Spleen (tissue), 11 donors: Measurements from ENCODE around the gene WBP1L. TPM values are rescaled to one million over a fixed set of nuclear protein-coding genes. Genes with fewer than 3 reads are reported as not detected.
A peak's percentile ranks its signal among the peaks of the same experiment; 100 is the strongest.
"Not testable (repeated sequence)": the region's sequence is repeated elsewhere in the genome, so short reads cannot be mapped to it uniquely, and the experiment has no call there.

Experiments
- DNase-seq: peaks from one replicate; pipeline ENCODE4 v3.0.0-alpha.2; 2020
- H3K27ac ChIP-seq, 8 donors: fragments of 200-600 bp; sonication (generic) in 7 of 8; 1 replicate in 4 of 8; 2 replicates in 4 of 8; pipeline versions ENCODE4 v1.5.0 to v1.8.0; 2016 to 2021; ENCODE audit warnings: inconsistent platforms in 4 of 8, mild to moderate bottlenecking in 4 of 8, moderate library complexity in 1 of 8
- H3K27me3 ChIP-seq, 7 donors: fragments of 200-600 bp; sonication (generic) in 6 of 7; replicated peaks in 1 of 7; 1 replicate in 4 of 7; 2 replicates in 3 of 7; pipeline versions ENCODE4 v1.5.0 to v1.8.0; 2016 to 2021; ENCODE audit warnings: inconsistent platforms in 3 of 7, mild to moderate bottlenecking in 1 of 7
- H3K36me3 ChIP-seq, 6 donors: fragments of 200-600 bp; sonication (generic) in 5 of 6; 1 replicate in 4 of 6; 2 replicates in 2 of 6; pipeline versions ENCODE4 v1.5.0 to v1.8.0; 2016 to 2021; ENCODE audit warnings: inconsistent platforms in 2 of 6
- H3K4me1 ChIP-seq, 6 donors: fragments of 200-600 bp; sonication (generic) in 5 of 6; 1 replicate in 3 of 6; 2 replicates in 3 of 6; pipeline versions ENCODE4 v1.5.0 to v1.8.0; 2016 to 2021; ENCODE audit warnings: inconsistent platforms in 3 of 6
- H3K4me3 ChIP-seq, 8 donors: fragments of 200-600 bp; sonication (generic) in 7 of 8; 1 replicate in 4 of 8; 2 replicates in 4 of 8; pipeline versions ENCODE4 v1.5.0 to v1.8.0; 2016 to 2021; ENCODE audit warnings: inconsistent platforms in 4 of 8, mild to moderate bottlenecking in 4 of 8, moderate library complexity in 2 of 8
- H3K9me3 ChIP-seq, 8 donors: fragments of 200-600 bp; sonication (generic) in 7 of 8; 1 replicate in 4 of 8; 2 replicates in 4 of 8; pipeline versions ENCODE4 v1.5.0 to v1.8.0; 2016 to 2021; ENCODE audit warnings: inconsistent platforms in 4 of 8
- POLR2A ChIP-seq, 3 donors: fragments of 450-650 bp; IDR thresholded peaks; one replicate each; pipeline ENCODE4 v1.5.1; 2017; ENCODE audit warnings: antibody characterized with exemption in 3 of 3, mild to moderate bottlenecking in 1 of 3
- POLR2AphosphoS5 ChIP-seq, 3 donors: sonication (generic); formaldehyde crosslinking; IDR thresholded peaks; one replicate each; pipeline ENCODE4 v1.5.1; 2017; ENCODE audit warnings: antibody characterized with exemption in 3 of 3
- WGBS, 5 donors: extraction: QIAGEN DNeasy Blood & Tissue Kit in 3 of 5; methylation state at CpG; one replicate each; pipeline versions ENCODE4 v1.1.5 to v1.1.7; 2013 to 2018; 5-methylcytosine and 5-hydroxymethylcytosine counted together
- intact Hi-C: fragments of 100-400 bp; cut with DNase I; formaldehyde crosslinking; loops from one replicate; pipeline ENCODE4 v1.15.0; 2023; ENCODE audit warnings: low total_unique reads
- polyA plus RNA-seq, 3 donors: library from polyadenylated mRNA; stranded (reverse); fragments of 200-250 nt; gene quantifications; one replicate each; pipeline ENCODE4 v1.2.1, GENCODE V29; 2013
- total RNA-seq, 7 donors: library from RNA; depleted of rRNA in 3 of 7; stranded (reverse); fragments of >200 nt in 3 of 7; fragmentation: NEBNext Ultra II Directional in 4 of 7; extraction: Animal tissue kit (Norgen Biotek cat#: 25700) in 4 of 7; gene quantifications; one replicate each; pipeline versions ENCODE4 v1.1.0 to v1.2.1, GENCODE V29; 2016 to 2021
- TF ChIP-seq, protein P1 (sequence below), 11 experiments: fragments of 200-600 bp in 7 of 11; fragments of 450-650 bp in 4 of 11; sonication (generic) in 4 of 11; IDR thresholded peaks in 8 of 11; conservative IDR thresholded peaks in 3 of 11; 1 replicate in 7 of 11; 2 replicates in 4 of 11; pipeline versions ENCODE4 v1.4.0 to v1.8.0; 2016 to 2021; ENCODE audit warnings: antibody characterized with exemption in 11 of 11, inconsistent platforms in 4 of 11, mild to moderate bottlenecking in 1 of 11
- donor health status: healthy with polysubstance abuse.
- donor health status: DM: no; HTN: no; CAD: no; lungs with moderate emphysema.
- donor health status: DM: no; HTN: no; CAD: no.
- donor health status: Bipolar disorder and iron deficiency.
- donor health status: healthy.
- donor health status: DM: no; HTN: no; CAD: no.
- donor health status: DM: yes; HTN: yes; CAD: no.

Gene WBP1L
- total and polyA plus RNA-seq, 10 donors, result 15.9 to 149 (median 49.2) TPM

DNA sequence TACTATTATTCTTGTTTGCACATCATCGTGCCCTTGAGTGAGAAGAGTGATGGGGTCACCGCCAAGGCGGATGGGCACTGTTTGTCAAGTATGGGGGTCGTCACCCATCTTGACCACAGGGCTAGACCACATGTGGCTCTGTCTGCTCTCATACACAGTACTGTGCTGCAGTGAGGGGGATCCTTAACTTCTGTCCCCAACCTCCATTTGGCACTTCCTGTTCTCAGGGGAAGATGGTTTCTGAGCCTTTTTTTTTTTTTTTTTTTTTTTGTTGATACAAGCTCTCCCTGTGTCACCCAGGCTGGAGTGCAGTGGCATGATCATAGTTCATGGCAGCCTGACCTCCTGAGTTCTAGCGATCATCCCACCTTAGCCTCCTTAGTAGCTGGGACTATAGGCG, 13.6 kb downstream of the WBP1L start:
- Histone ChIP-seq H3K27ac (peak overlapping the region in 3 of 8 donors; percentile 8 to 38 (median 14)), H3K9me3 (peaks cover 0 to 5% (median 0%) of the 10 kb centered on the region in 8 donors), H3K4me1 (peaks cover 8 to 85% (median 34%) of the 10 kb centered on the region in 6 donors), H3K4me3 (no peak overlapping the region), H3K27me3 (no peaks in the 10 kb centered on the region), H3K36me3 (peaks cover 0 to 43% (median under 1%) of the 10 kb centered on the region in 6 donors)
- TF ChIP-seq POLR2A (IDR thresholded peaks at IDR 0.05) (no peak), POLR2AphosphoS5 (IDR thresholded peaks at IDR 0.05) (no peak)
- TF ChIP-seq, protein P1, sequence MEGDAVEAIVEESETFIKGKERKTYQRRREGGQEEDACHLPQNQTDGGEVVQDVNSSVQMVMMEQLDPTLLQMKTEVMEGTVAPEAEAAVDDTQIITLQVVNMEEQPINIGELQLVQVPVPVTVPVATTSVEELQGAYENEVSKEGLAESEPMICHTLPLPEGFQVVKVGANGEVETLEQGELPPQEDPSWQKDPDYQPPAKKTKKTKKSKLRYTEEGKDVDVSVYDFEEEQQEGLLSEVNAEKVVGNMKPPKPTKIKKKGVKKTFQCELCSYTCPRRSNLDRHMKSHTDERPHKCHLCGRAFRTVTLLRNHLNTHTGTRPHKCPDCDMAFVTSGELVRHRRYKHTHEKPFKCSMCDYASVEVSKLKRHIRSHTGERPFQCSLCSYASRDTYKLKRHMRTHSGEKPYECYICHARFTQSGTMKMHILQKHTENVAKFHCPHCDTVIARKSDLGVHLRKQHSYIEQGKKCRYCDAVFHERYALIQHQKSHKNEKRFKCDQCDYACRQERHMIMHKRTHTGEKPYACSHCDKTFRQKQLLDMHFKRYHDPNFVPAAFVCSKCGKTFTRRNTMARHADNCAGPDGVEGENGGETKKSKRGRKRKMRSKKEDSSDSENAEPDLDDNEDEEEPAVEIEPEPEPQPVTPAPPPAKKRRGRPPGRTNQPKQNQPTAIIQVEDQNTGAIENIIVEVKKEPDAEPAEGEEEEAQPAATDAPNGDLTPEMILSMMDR (IDR thresholded peaks at IDR 0.05 in 8 of 11, conservative IDR thresholded peaks at IDR 0.05 in 3 of 11), result no peak
- peak; percentile 5 for DNase-seq
- intact Hi-C loops, result no loop called here
- WGBS, 5 donors, result 89 to 95% (median 91%) methylated on average over 6 of the region's 6 CpGs

- intact Hi-C loops, result no loop called here
- 67 to 86% (median 76%) methylated on average over 9 of the region's 9 CpGs for WGBS, 5 donors
Observed at GRCh38 chr10:102758240-102758932, 14.6 kb downstream of the WBP1L start.

GRCh38 chr10:102758933-102759262, 15.2 kb downstream of the WBP1L start:
- H3K27ac ChIP-seq, result peak overlapping the region in 6 of 8 donors; percentile 13 to 72 (median 40)
- DNase-seq, H3K4me3 ChIP-seq, H3K9me3 ChIP-seq, intact Hi-C loops, H3K27me3 ChIP-seq: not testable (repeated sequence)
- WGBS, 5 donors, result 54 to 87% (median 66%) methylated on average over 5 to 11 of the region's 12 CpGs
- peaks cover 0 to 85% (median 24%) of the 10 kb centered on the region in 6 donors for H3K4me1 ChIP-seq
- TF ChIP-seq POLR2AphosphoS5 (IDR thresholded peaks at IDR 0.05), result peak in 1 of 3 donors; percentile 62
- H3K36me3 ChIP-seq, result peaks cover 0 to 58% (median 3%) of the 10 kb centered on the region in 6 donors

More at GRCh38 chr10:102758240-102758932, 14.6 kb downstream of the WBP1L start:
- Histone ChIP-seq H3K4me1 (peaks cover under 1 to 85% (median 25%) of the 10 kb centered on the region in 6 donors), H3K27ac (peak overlapping the region in 5 of 8 donors; percentile 29 to 72 (median 45)), H3K36me3 (peaks cover 0 to 53% (median 1%) of the 10 kb centered on the region in 6 donors), H3K27me3 (no peaks in the 10 kb centered on the region), H3K4me3 (no peak overlapping the region), H3K9me3 (peaks cover 0 to 5% (median 0%) of the 10 kb centered on the region in 8 donors)
- no peak for DNase-seq
- TF ChIP-seq, protein P1 (IDR thresholded peaks at IDR 0.05 in 8 of 11, conservative IDR thresholded peaks at IDR 0.05 in 3 of 11), result no peak
- TF ChIP-seq POLR2AphosphoS5 (IDR thresholded peaks at IDR 0.05) (no peak), POLR2A (IDR thresholded peaks at IDR 0.05) (no peak)

GRCh38 chr10:102759497-102760210, 15.9 kb downstream of the WBP1L start:
- Histone ChIP-seq H3K36me3 (peaks cover 0 to 55% (median 3%) of the 10 kb centered on the region in 6 donors), H3K4me1 (peaks cover 3 to 85% (median 24%) of the 10 kb centered on the region in 6 donors), H3K27ac (peak overlapping the region in 5 of 8 donors; percentile 13 to 72 (median 36)), H3K9me3 (peaks cover 0 to 5% (median 0%) of the 10 kb centered on the region in 8 donors), H3K27me3 (no peaks in the 10 kb centered on the region), H3K4me3 (no peak overlapping the region)
- TF ChIP-seq POLR2A (IDR thresholded peaks at IDR 0.05) (no peak), POLR2AphosphoS5 (IDR thresholded peaks at IDR 0.05) (no peak)
- TF ChIP-seq, protein P1 (IDR thresholded peaks at IDR 0.05 in 8 of 11, conservative IDR thresholded peaks at IDR 0.05 in 3 of 11), result no peak
- intact Hi-C loops, result no loop called here
- no peak for DNase-seq
- 85 to 97% (median 94%) methylated on average over 3 of the region's 3 CpGs for WGBS, 5 donors
